Measurements from ENCODE around the gene RGS2.

Gene RGS2

GRCh38 chr1:192832492-192832891 is 23.7 kb downstream of the RGS2 start:
- no peak for DNase-seq (ENCODE audit: low spot score)
- no peak for TF ChIP-seq CTCF (IDR thresholded peaks at IDR 0.05; ENCODE audit: extremely low read depth, insufficient read depth, missing control alignments)
- in situ Hi-C loops (cut with MboI; ENCODE audit: low pct_unique_long_range_greater_than_20kb, low sequenced_read_pairs, unreplicated experiment): no loop called here

- in situ Hi-C loops (cut with MboI; ENCODE audit: low pct_unique_long_range_greater_than_20kb, low sequenced_read_pairs, unreplicated experiment): no loop called here
Measured at GRCh38 chr1:192835116-192835515, 26.3 kb downstream of the RGS2 start.

GRCh38 chr1:192839162-192840066 is 30.6 kb downstream of the RGS2 start:
- in situ Hi-C loops (cut with MboI; ENCODE audit: low pct_unique_long_range_greater_than_20kb, low sequenced_read_pairs, unreplicated experiment): no loop called here
- no peak for DNase-seq (ENCODE audit: low spot score)
- no peak for TF ChIP-seq CTCF (IDR thresholded peaks at IDR 0.05; ENCODE audit: extremely low read depth, insufficient read depth, missing control alignments)

More at GRCh38 chr1:192835116-192835515, 26.3 kb downstream of the RGS2 start:
- no peak for DNase-seq (ENCODE audit: low spot score)
- TF ChIP-seq CTCF (IDR thresholded peaks at IDR 0.05; ENCODE audit: extremely low read depth, insufficient read depth, missing control alignments): no peak

- DNase-seq (ENCODE audit: low spot score): no peak
- TF ChIP-seq CTCF (IDR thresholded peaks at IDR 0.05; ENCODE audit: extremely low read depth, insufficient read depth, missing control alignments): no peak
- in situ Hi-C loops (cut with MboI; ENCODE audit: low pct_unique_long_range_greater_than_20kb, low sequenced_read_pairs, unreplicated experiment): no loop called here
Measured at GRCh38 chr1:192844360-192844759, 35.5 kb downstream of the RGS2 start.

GRCh38 chr1:192846950-192847349 is 38.1 kb downstream of the RGS2 start:
- in situ Hi-C loops (cut with MboI; ENCODE audit: low pct_unique_long_range_greater_than_20kb, low sequenced_read_pairs, unreplicated experiment): no loop called here
- TF ChIP-seq CTCF (IDR thresholded peaks at IDR 0.05; ENCODE audit: extremely low read depth, insufficient read depth, missing control alignments): no peak
- no peak for DNase-seq (ENCODE audit: low spot score)

- DNase-seq (ENCODE audit: low spot score): no peak
- TF ChIP-seq CTCF (IDR thresholded peaks at IDR 0.05; ENCODE audit: extremely low read depth, insufficient read depth, missing control alignments): no peak
- in situ Hi-C loops (cut with MboI; ENCODE audit: low pct_unique_long_range_greater_than_20kb, low sequenced_read_pairs, unreplicated experiment): no loop called here
Measured at GRCh38 chr1:192849011-192849410, 40.2 kb downstream of the RGS2 start.
